ENCODE data around the gene CCT7.

- TF ChIP-seq ZNF223 (tag by site-specific recombination; IDR thresholded peaks at IDR 0.05): no peak
- no peak for TF ChIP-seq ELK4 (IDR thresholded peaks at IDR 0.05; ENCODE audit: borderline replicate concordance, low read depth, low read length)
- no peak for TF ChIP-seq ZBTB11 (tag by site-specific recombination; conservative IDR thresholded peaks at IDR 0.05; ENCODE audit: low read depth)
- TF ChIP-seq ZNF121 (tag by site-specific recombination; IDR thresholded peaks at IDR 0.05): no peak
- TF ChIP-seq CTCF (tag by site-specific recombination; IDR thresholded peaks at IDR 0.05): no peak
- TF ChIP-seq ZNF548 (tag by site-specific recombination; IDR thresholded peaks at IDR 0.05): no peak
- TF ChIP-seq ZSCAN5A (tag by site-specific recombination; IDR thresholded peaks at IDR 0.05): no peak
- TF ChIP-seq TCF7L2 (IDR thresholded peaks at IDR 0.05; ENCODE audit: borderline replicate concordance, low read depth, low read length): no peak
- TF ChIP-seq ZNF610 (tag by site-specific recombination; IDR thresholded peaks at IDR 0.05; ENCODE audit: borderline replicate concordance): no peak
- TF ChIP-seq ZNF692 (tag by site-specific recombination; IDR thresholded peaks at IDR 0.05): no peak
- TF ChIP-seq MYNN (tag by site-specific recombination; IDR thresholded peaks at IDR 0.05; ENCODE audit: borderline replicate concordance): no peak
- no peak for TF ChIP-seq ZNF341 (tag by site-specific recombination; IDR thresholded peaks at IDR 0.05; ENCODE audit: low read depth)
These were observed 32.9 kb downstream of the CCT7 start for GRCh38 chr2:73267008-73267407.

Data from HEK293 (cell line).